H1 (cell line): ENCODE data around the gene ZFP90. TPM values are rescaled to one million over a fixed set of nuclear protein-coding genes. Genes with fewer than 3 reads are reported as not detected.

Source experiments
- CHD7 ChIP-seq: fragments of 300-600 bp; sonication (generic); IDR thresholded peaks from 2 replicates; pipeline ENCODE4 v1.7.1; 2012; ENCODE audit warnings: low read length, moderate library complexity, mild to moderate bottlenecking, inconsistent platforms; ENCODE audit not compliant: insufficient replicate concordance
- SAP30 ChIP-seq: fragments of 300-600 bp; sonication (generic); IDR thresholded peaks from 2 replicates; pipeline ENCODE4 v1.7.1; 2012; ENCODE audit warnings: low read length, moderate library complexity, mild to moderate bottlenecking, inconsistent platforms; ENCODE audit not compliant: insufficient read depth, insufficient replicate concordance
- SP1 ChIP-seq: IDR thresholded peaks from 2 replicates; pipeline ENCODE4 v1.6.1; 2011; ENCODE audit warnings: low read depth, low read length
- USF2 ChIP-seq: IDR thresholded peaks from 2 replicates; pipeline ENCODE4 v1.6.1; 2011; ENCODE audit warnings: low read length, improper control_type of control experiment
- polyA plus RNA-seq, 7 experiments: library from polyadenylated mRNA; depleted of rRNA in 3 of 7; stranded (reverse) in 5 of 7; unstranded in 2 of 7; fragments of >200 nt in 5 of 7; fragments of 200-250 nt in 2 of 7; gene quantifications; 1 replicate in 5 of 7; 2 replicates in 1 of 7; 4 replicates in 1 of 7; pipeline versions ENCODE4 v1.2.1 to v1.2.3, GENCODE V29; 2011 to 2013; ENCODE audit warnings: missing spikeins in 2 of 7, mixed read lengths in 2 of 7
- total RNA-seq: library from RNA; stranded (reverse); fragmentation: NEBNext Ultra II Directional; extraction: Animal tissue kit (Norgen Biotek cat#: 25700); gene quantifications from 2 replicates; pipeline ENCODE4 v1.2.1, GENCODE V29; 2021

The ZFP90 gene
- total and polyA plus RNA-seq, 2 of the 8 experiments (the other 6 are each of a cell fraction or from before 2014, with no cell fraction given): 10.3 to 19.1 TPM

GRCh38 chr16:68520649-68521086, 18.4 kb upstream of the ZFP90 start (continued):
- TF ChIP-seq USF2 (no peak), SAP30 (no peak), SP1 (peak; percentile 52; the same call in 1 of the 2 replicates), CHD7 (no peak)
